GM19043 (cell line): ENCODE data around the gene CSAG2.
"Not testable (repeated sequence)": the region's sequence is repeated elsewhere in the genome, so short reads cannot be mapped to it uniquely, and the experiment has no call there.

ENCODE experiments used
- ATAC-seq: cut with Tn5 transposase; IDR thresholded peaks from one replicate; pipeline ENCODE4 v1.9.1; 2021; ENCODE audit warnings: low read depth; ENCODE audit not compliant: unreplicated experiment

Gene CSAG2

GRCh38 chrX:152709173-152709572, at the start of gene CSAG2:
TSS of gene CSAG2 (minus strand) at chrX:152709273. CDS start at chrX:152709112, 161 bp downstream.
- not testable (repeated sequence) for ATAC-seq

- not testable (repeated sequence) for ATAC-seq
Observed at GRCh38 chrX:152754871-152755270, 45.8 kb upstream of the CSAG2 start.

GRCh38 chrX:152753686-152754650, 44.9 kb upstream of the CSAG2 start, which contains the start of gene MAGEA2:
TSS of gene MAGEA2 (minus strand) at chrX:152753842. CDS start at chrX:152751363, 2,479 bp downstream.
- ATAC-seq: not testable (repeated sequence)

- ATAC-seq: no peak
Observed at GRCh38 chrX:152738560-152738959, 29.5 kb upstream of the CSAG2 start.

- not testable (repeated sequence) for ATAC-seq
Observed at GRCh38 chrX:152736528-152736927, 27.5 kb upstream of the CSAG2 start.

GRCh38 chrX:152735860-152736511, 26.9 kb upstream of the CSAG2 start:
- ATAC-seq: no peak

GRCh38 chrX:152735101-152735500, 26.0 kb upstream of the CSAG2 start:
- ATAC-seq: no peak

- ATAC-seq: not testable (repeated sequence)
Observed at GRCh38 chrX:152734143-152734858, 25.2 kb upstream of the CSAG2 start.

- no peak for ATAC-seq
Observed at GRCh38 chrX:152733261-152733975, 24.3 kb upstream of the CSAG2 start, which contains the start of the genes CSAG1 and MAGEA12. TSS of gene CSAG1 (minus strand) at chrX:152733721. CDS start at chrX:152732460, 1,261 bp downstream. TSS of gene MAGEA12 (plus strand) at chrX:152733757. CDS start at chrX:152736162, 2,405 bp downstream.

GRCh38 chrX:152725409-152725808, 16.3 kb upstream of the CSAG2 start:
- ATAC-seq: no peak

- ATAC-seq: not testable (repeated sequence)
Observed at GRCh38 chrX:152713815-152714787, 5.0 kb upstream of the CSAG2 start, which contains the start of gene MAGEA2B. TSS of gene MAGEA2B (plus strand) at chrX:152714628. CDS start at chrX:152717107, 2,479 bp downstream.

- not testable (repeated sequence) for ATAC-seq
Observed at GRCh38 chrX:152713195-152713594, 4.1 kb upstream of the CSAG2 start.

- not testable (repeated sequence) for ATAC-seq
Observed at GRCh38 chrX:152706500-152706899, 2.6 kb downstream of the CSAG2 start.

- ATAC-seq: not testable (repeated sequence)
Observed at GRCh38 chrX:152700390-152700789, 8.7 kb downstream of the CSAG2 start.

- not testable (repeated sequence) for ATAC-seq
Observed at GRCh38 chrX:152697952-152698931, 10.8 kb downstream of the CSAG2 start, which contains the start of gene MAGEA3. TSS of gene MAGEA3 (plus strand) at chrX:152698794. CDS start at chrX:152700833, 2,039 bp downstream.

GRCh38 chrX:152681012-152681411, 28.1 kb downstream of the CSAG2 start:
- not testable (repeated sequence) for ATAC-seq

GRCh38 chrX:152674652-152675051, 34.4 kb downstream of the CSAG2 start:
- not testable (repeated sequence) for ATAC-seq
